GM10266 (cell line): ENCODE results near the gene GPR42.

Experiments
- DNase-seq: peaks from one replicate; pipeline ENCODE4 v3.0.0; 2012; ENCODE audit errors: extremely low spot score
- TF ChIP-seq, protein P1 (sequence below): IDR thresholded peaks from 2 replicates; pipeline ENCODE4 v1.5.1; 2012; ENCODE audit warnings: mild to moderate bottlenecking, low read depth; ENCODE audit not compliant: control insufficient read depth, insufficient read depth; ENCODE audit errors: missing control alignments

The GPR42 gene

DNA sequence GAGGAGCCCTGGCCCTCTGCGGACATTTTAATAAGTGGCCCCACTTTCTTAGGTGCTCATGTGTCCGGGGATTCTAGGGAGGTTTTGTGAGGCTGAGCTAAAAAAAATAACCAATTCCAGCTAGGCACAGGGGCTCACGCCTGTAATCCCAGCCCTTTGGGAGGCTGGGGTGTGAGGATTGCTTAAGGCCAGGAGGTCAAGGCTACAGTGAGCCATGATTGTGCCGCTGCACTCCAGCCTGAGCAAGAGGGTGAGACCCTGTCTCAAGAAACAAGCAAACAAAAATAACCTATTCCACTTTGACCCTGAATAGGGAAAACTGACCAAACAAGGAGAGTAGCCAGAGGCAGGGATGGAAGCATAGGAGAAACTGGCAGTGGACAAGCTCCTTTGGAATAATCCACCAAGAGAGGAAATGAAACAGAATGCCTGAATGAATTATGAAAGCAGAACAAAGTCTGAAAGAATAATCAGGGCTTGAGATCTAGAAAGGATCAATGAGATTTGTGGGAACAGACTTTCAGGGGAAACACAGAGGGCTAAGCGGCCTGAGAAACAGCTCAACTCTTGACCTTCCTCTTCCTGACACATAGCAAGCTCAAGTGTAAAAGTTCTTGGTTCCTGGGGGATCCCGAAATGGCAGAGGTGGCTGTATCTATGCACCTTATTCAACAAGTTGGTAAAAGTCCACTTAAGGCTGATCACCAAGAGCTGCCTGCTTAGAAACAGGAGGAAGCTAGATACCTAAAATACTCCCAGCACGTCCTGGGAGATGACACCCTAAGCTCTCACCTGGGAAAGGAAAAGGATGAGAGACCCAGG, 47.1 kb downstream of the GPR42 start:
- TF ChIP-seq, protein P1, sequence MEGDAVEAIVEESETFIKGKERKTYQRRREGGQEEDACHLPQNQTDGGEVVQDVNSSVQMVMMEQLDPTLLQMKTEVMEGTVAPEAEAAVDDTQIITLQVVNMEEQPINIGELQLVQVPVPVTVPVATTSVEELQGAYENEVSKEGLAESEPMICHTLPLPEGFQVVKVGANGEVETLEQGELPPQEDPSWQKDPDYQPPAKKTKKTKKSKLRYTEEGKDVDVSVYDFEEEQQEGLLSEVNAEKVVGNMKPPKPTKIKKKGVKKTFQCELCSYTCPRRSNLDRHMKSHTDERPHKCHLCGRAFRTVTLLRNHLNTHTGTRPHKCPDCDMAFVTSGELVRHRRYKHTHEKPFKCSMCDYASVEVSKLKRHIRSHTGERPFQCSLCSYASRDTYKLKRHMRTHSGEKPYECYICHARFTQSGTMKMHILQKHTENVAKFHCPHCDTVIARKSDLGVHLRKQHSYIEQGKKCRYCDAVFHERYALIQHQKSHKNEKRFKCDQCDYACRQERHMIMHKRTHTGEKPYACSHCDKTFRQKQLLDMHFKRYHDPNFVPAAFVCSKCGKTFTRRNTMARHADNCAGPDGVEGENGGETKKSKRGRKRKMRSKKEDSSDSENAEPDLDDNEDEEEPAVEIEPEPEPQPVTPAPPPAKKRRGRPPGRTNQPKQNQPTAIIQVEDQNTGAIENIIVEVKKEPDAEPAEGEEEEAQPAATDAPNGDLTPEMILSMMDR: no peak
- DNase-seq: peak; percentile 65

DNA sequence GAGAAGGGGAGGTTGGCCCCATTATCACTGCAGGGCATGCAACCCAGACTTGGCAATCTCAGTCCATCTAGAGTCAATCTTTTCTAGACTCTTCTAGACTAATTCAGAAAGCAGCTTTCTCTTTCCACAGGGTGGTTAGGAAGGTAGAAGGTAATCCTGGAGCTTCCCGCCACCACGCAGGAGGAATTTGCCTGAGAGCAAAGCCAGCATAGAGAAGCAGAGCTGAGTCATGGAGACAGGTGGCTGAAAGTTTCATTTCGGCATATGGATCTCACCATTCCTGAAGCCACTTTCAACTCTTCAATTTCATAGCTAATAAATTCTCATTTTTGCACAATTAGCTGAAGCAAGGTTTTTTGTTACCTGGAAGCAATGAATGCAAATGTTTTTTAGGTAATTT, 48.2 kb downstream of the GPR42 start:
- no peak for DNase-seq

DNA sequence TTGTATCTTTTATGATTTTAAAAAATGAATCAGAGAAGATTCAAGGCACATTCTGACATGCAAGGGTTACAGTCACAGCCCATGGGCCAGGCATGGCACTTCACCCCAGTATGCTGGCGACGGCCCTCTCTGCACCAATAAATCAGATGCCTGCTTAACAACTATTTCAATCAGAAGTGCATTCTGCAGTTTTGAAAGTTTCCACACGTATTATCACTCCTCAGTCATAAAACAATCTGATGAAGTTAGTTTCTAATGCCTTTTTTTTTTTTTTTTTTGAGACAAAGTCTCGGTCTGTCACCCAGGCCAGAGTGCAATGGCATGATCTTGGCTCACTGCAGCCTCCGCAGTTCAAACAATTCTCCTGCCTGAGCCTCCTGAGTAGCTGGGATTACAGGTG, 48.9 kb downstream of the GPR42 start:
- TF ChIP-seq, protein P1: no peak
- no peak for DNase-seq

More for the DNA sequence above, 48.2 kb downstream of the GPR42 start:
- TF ChIP-seq, protein P1: no peak

DNA sequence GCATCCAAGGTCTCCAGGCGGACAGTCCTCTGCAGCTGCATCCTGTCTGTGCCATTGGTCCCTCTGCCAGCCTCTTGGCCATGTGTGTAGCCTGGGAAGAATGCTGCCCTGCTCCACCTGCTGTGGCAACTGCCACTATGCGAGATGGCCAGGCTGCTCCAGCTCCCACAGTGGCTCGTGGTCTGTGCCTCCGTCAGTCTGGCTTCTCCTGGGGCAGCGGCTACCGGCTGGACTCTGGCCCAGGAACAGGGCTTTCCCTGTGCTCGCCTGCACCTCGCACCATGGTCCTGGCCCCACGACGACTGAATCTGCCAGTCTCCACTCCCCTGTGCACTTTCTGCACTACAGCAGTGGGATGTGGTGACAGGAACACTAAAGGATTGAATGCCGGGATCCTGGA, 50.5 kb downstream of the GPR42 start:
- TF ChIP-seq, protein P1: no peak
- DNase-seq: no peak
